ENCODE results near the gene NTPCR.
"Not testable (repeated sequence)": the region's sequence is repeated elsewhere in the genome, so short reads cannot be mapped to it uniquely, and the experiment has no call there.

Gene NTPCR

DNA sequence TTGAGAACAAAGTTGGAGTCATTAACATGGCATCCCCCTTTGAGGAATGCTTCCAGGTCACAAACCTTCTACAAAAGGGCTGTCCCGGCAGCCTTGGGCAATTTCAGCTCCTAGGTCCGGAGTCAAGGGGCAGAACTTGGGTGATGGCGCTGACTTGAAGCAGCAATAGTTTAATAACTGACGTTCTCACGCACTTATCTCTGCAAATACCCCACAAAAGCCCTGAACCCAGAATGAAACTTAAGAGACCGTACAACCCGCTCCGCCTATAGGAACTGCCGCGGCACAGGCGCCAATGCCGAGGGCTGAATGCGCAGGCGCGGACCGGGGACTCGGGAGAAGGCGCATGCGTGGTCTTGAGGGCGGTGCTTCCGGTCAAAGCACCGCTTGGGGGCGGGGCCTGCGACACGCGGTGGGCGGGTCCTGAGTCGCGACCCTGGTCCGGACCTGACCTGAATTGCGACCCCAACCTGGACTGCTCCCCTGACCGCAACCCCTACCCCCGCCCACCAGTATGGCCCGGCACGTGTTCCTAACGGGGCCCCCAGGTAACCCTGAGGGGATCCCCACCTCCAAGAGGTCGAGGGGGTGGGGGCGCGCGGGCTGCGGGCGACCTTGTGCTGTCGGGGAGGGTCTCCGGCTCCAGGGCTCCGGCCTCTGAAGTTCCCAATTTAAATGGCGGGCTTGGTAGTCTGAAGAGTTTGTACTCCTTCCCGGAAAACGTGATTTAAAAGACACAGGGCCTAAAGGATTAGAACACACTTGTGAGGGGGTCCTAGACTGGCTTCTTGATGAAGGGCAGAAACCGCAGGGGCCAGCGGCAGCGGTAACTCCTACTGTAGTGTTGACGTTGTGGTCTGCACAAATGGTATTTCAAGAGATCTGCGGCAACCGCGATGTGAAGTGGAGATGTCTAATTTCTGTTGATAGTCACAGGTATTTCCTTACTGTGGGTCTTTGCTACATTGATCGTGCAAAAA lies at the start of gene NTPCR:
Gene NTPCR, plus strand, starts transcription at position 415 of the 980 bp plus-strand sequence. Its CDS starts 100 bp downstream, at position 515.
- peak; percentile 86 to 96 (median 92) for DNase-seq

- no peak for DNase-seq
Measured at GRCh38 chr1:232900818-232901217, 49.6 kb upstream of the NTPCR start.

DNA sequence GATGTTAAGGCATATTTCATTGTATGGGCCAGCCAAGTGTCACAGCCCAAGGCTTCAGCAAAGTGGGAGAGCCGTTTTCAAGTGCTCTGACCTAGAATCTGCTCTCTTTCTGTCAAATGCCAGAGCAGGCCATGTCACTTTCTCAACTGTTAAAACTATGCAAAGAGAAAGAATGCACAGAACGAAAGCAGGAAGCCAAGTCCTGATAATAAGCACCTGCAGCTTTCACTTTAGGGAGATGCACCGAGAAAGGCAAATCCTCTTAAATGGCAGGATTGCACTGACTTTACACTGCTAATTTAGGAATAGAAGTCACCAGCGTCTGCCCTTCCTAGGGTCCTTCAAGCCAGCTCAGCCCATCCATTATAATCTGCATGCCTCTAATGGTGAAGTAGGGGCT lies 49.2 kb upstream of the NTPCR start:
- DNase-seq = no peak

DNA sequence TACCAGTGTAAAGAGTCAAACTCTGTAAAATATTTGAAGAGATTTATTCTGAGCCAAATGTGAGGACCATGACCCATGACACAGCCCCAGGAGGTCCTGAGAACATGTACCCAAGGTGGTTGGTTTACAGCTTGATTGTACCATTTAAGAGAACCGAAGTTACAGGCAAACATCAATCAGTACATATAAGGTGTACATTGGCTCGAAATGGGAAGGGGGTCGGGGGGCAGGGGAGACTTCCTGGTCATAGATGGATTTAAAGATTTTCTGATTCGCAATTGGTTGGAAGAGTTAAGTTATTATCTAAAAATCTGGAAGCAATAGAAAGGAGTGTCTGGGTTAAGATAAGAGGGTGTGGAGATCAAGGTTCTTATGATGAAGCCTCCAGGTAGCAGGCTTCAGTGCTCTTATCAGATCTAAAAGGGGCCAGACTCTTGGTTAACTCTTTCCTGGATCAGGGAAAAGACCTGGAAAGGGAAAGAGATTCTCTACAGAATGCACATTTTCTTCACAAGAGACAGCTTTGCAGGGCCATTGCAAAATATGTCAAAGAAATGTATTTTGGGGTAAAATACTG lies 47.5 kb upstream of the NTPCR start:
- DNase-seq = no peak

- no peak for DNase-seq
Measured at GRCh38 chr1:232904131-232904530, 46.3 kb upstream of the NTPCR start.

GRCh38 chr1:232904566-232904965 lies 45.8 kb upstream of the NTPCR start:
- DNase-seq = no peak

- no peak for DNase-seq
Measured at GRCh38 chr1:232905331-232906034, 44.9 kb upstream of the NTPCR start.

DNA sequence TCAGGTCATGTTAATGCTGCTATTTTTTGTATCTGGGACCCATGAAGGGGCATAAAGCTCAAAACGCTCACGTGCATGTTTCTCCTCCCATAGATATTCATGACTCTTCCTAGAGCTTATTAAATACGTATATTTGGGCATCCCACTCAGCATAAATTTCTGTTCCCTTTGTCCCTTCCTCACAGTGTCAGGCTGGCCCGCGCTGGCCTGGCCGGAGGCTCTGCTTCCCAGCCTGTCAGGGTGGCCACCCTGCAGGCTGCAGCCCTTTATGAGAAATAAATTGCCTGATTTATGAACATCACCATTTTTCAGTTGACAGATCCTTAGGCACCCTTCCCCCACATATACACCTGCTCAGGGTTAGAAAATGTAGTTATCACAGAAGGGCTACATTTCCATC lies 44.0 kb upstream of the NTPCR start:
- DNase-seq = no peak

DNA sequence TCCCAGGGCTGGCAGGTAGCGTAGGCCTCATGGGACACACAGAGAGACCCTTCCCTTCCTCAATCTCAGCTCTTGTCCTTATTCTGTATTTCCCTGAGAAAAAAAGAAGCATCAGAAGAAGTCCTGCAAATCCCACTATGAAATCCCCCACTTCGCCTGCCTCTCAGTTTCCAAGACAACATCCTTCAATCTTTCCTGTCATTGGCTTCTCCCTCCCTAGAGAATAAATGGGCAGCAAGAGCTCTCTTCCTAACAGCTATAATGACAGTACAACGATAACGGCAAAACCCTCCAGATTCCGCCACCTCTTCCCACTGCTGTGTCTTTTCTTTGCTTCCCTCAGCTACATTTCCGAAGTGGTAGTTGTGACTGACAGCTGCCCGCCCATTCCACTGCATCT lies 41.6 kb upstream of the NTPCR start:
- DNase-seq = no peak

- DNase-seq = no peak
Measured at GRCh38 chr1:232909752-232910151, 40.7 kb upstream of the NTPCR start.

- no peak for DNase-seq
Measured at GRCh38 chr1:232911027-232911599, 39.3 kb upstream of the NTPCR start.

DNA sequence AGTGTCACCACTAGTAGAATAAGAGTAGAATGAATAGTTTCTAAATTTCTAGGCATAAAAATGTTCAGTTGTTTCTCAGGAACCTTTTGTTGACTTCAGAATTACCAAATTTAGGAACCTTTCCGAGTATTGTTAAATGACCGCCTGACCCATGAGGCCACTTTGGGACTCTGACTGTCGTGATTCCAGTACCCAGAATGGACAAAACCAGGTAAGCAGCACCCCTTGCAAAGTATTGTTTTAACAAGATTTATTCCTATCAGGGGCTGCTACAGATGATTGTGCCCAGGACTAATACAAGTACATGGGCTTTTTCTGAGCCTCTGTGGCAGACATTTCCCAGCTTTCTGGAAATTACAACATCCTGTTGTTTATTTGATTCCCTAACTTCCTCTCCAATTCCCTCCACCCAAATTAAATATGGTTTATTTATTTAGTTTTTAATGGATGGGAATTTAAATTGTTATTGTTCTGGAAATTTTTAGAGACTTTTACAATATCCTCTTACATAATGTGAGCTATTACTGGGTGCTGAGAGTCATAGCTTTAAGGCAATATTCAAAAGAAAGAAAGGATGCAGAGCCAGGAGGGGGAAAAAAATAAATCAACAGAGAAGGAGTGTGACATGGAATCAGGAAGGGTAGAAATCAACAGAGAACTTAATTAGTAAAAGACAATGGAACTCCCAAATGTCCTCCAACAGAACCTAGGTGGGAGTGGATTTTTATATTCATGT lies 37.4 kb upstream of the NTPCR start:
- no peak for DNase-seq

- DNase-seq = not testable (repeated sequence)
Measured at GRCh38 chr1:232914271-232914670, 36.1 kb upstream of the NTPCR start.

DNA sequence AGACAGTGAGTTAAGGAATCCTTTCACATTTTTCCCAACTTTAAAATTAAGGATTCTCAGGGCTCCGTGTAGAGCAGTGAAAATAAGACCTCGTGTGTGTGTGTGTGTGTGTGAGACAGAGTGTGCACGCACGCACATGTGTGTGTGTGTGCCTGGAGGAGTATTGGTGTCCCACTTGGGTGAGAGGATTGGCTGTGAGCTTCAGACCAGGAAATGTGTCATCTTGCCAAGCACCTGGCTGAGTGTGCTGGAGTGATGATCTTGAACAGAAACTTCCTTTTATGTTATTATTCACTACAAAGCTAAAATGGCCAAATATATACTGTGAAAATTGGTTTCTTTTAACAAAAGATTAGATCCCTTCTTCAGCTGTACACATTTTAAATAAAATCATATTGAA lies 35.2 kb upstream of the NTPCR start:
- DNase-seq = no peak

GRCh38 chr1:232917053-232917452 lies 33.4 kb upstream of the NTPCR start:
- DNase-seq = no peak

DNA sequence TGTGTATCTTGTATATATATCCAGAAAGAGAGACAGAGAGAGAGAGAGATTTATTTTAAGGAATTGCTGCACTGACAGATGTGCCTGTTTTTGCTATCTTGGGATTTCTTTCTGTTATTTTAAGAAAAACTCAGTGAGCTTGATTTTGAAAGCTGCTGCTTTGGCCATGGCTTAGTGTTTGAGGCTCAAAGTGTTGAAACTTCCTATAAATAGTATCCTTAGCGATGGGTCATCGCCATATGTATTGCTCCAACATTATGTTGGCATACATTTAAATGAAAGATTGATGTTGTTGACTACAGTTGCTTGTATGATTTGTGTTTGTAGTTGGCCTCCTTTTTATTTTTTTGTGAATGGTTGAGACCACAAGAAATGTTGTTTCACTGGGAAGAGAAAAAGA lies 29.0 kb upstream of the NTPCR start:
- DNase-seq = no peak

GRCh38 chr1:232922485-232922884 lies 27.9 kb upstream of the NTPCR start:
- no peak for DNase-seq

DNA sequence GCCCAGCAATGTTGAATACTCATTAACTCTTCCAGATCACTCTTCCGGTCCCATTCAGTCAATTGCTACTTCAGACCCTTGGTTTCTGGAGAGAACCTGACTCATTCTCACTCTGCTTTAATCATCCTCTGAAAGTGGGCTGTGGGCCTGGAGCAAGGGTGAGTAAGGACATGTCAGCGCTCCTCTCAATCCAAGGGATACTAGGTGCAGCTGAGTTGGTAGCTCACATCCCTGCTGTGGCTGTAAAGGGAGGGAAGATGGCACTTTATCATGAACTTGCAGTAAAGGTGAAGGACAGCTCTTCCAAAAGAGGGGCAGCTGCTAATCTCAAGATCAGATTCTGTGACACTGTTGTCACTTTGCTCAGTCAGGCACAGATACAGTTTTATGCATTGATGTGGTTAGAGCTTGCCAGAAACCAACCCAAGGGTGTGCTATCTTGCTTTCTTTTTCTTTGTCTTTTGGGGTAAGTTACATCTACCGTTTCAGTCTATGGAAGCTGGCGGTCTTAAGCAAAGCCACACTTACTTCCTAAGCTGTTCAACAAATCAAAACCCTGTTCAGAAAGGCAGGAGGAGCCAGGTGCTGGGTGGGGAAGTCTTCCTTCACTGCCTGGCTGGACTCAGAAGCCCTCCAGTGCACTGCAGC lies 26.5 kb upstream of the NTPCR start:
- DNase-seq = peak in 1 of 4 experiments; percentile 6

- DNase-seq = no peak
Measured at GRCh38 chr1:232924874-232925273, 25.5 kb upstream of the NTPCR start.

DNA sequence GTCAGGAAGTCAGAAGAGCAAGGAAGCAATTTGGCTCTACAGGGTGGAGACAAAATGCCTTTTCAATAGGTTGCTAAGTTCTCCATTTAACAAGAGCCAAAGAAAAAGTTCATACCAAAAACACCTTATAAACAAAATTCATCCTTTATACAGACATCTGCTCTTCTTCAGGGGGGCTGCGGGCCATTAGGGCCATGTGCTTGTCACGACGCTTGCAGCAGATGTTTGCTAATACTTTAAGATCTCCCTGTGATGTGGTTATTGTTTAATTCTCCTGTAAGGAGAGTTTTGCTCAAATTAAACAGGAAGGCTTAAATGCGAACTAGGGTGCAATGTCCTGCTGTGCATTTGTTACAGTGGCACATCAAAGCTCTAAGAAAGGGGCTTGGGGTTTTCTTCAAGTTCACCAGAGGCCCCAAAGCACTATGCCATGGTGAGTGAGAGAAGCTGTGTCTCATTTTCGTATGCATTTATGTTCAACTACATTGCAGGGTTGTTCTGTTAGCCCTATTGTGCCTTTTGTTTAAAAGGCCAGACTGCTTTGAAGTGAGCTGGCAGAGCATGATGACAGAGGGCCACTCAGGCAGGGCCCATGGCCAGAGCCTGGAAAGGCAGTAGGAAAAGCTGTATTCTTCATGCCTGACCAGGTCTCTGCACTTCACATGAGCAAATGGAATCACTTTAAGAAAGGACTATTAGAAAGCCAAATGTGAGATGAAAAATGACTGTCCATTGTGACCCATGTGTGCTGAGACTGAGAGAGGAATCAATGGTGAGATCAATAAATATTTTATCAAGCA lies 24.8 kb upstream of the NTPCR start:
- DNase-seq = no peak

GRCh38 chr1:232927166-232927565 lies 23.2 kb upstream of the NTPCR start:
- not testable (repeated sequence) for DNase-seq

All from activated CD4-positive, CD25-positive, alpha-beta regulatory T cell (primary cell).